IPS-11a (cell line): ENCODE measurements around the gene MBD3.

Source experiments
- H3K4me3 ChIP-seq: one replicate; pipeline ENCODE4 v1.5.1; 2013; ENCODE audit warnings: low read depth, low read length, control low read depth

Gene MBD3

GRCh38 chr19:1619703-1620102, 27.0 kb upstream of the MBD3 start:
- H3K4me3 ChIP-seq = no peak overlapping the region

- no peak overlapping the region for H3K4me3 ChIP-seq
Observed at GRCh38 chr19:1619094-1619439, 26.4 kb upstream of the MBD3 start.

- no peak overlapping the region for H3K4me3 ChIP-seq
Observed at GRCh38 chr19:1618157-1619093, 25.8 kb upstream of the MBD3 start.

GRCh38 chr19:1616875-1617274, 24.2 kb upstream of the MBD3 start:
- H3K4me3 ChIP-seq = no peak overlapping the region

GRCh38 chr19:1616396-1616795, 23.7 kb upstream of the MBD3 start:
- H3K4me3 ChIP-seq = no peak overlapping the region

GRCh38 chr19:1615156-1615765, 22.6 kb upstream of the MBD3 start:
- H3K4me3 ChIP-seq = no peak overlapping the region

GRCh38 chr19:1613808-1614570, 21.3 kb upstream of the MBD3 start:
- no peak overlapping the region for H3K4me3 ChIP-seq

- H3K4me3 ChIP-seq = no peak overlapping the region
Observed at GRCh38 chr19:1613146-1613545, 20.5 kb upstream of the MBD3 start.

GRCh38 chr19:1612114-1613086, 19.7 kb upstream of the MBD3 start:
- H3K4me3 ChIP-seq = no peak overlapping the region

GRCh38 chr19:1611353-1611752, 18.7 kb upstream of the MBD3 start:
- no peak overlapping the region for H3K4me3 ChIP-seq

GRCh38 chr19:1610579-1610978, 17.9 kb upstream of the MBD3 start:
- no peak overlapping the region for H3K4me3 ChIP-seq

GRCh38 chr19:1609680-1610474, 17.2 kb upstream of the MBD3 start:
- H3K4me3 ChIP-seq = no peak overlapping the region

- no peak overlapping the region for H3K4me3 ChIP-seq
Observed at GRCh38 chr19:1609103-1609396, 16.4 kb upstream of the MBD3 start.

- no peak overlapping the region for H3K4me3 ChIP-seq
Observed at GRCh38 chr19:1608359-1609102, 15.9 kb upstream of the MBD3 start.

GRCh38 chr19:1606138-1606651, 13.5 kb upstream of the MBD3 start:
- peak overlapping the region; percentile 90 for H3K4me3 ChIP-seq

GRCh38 chr19:1605236-1606137, 12.8 kb upstream of the MBD3 start, which contains the start of gene UQCR11:
Gene UQCR11, minus strand, starts transcription at chr19:1605462. Its CDS starts 53 bp downstream, at chr19:1605409.
- peak within 1 kb of the TSS; percentile 90 for H3K4me3 ChIP-seq

- H3K4me3 ChIP-seq = no peak overlapping the region
Observed at GRCh38 chr19:1602091-1602707, 9.5 kb upstream of the MBD3 start.
